Osteocyte (in vitro differentiated cells): ENCODE results near the gene PTGDR. TPM values are rescaled to one million over a fixed set of nuclear protein-coding genes. Genes with fewer than 3 reads are reported as not detected.

Source experiments
- DNase-seq: peaks from one replicate; pipeline ENCODE4 v3.0.0; 2021; ENCODE audit warnings: mixed read lengths; ENCODE audit not compliant: unreplicated experiment; ENCODE audit errors: extremely low spot score
- H3K27ac Mint-ChIP-seq: one replicate; pipeline ENCODE4 v1.8.0; 2021; ENCODE audit warnings: mild to moderate bottlenecking, mixed read lengths; ENCODE audit not compliant: unreplicated experiment
- H3K27me3 Mint-ChIP-seq: one replicate; pipeline ENCODE4 v1.8.0; 2021; ENCODE audit warnings: mixed read lengths; ENCODE audit not compliant: unreplicated experiment
- H3K36me3 Mint-ChIP-seq: one replicate; pipeline ENCODE4 v1.8.0; 2021; ENCODE audit warnings: mixed read lengths; ENCODE audit not compliant: unreplicated experiment
- H3K4me1 Mint-ChIP-seq: one replicate; pipeline ENCODE4 v1.8.0; 2021; ENCODE audit warnings: mixed read lengths; ENCODE audit not compliant: unreplicated experiment
- H3K4me3 Mint-ChIP-seq: one replicate; pipeline ENCODE4 v1.8.0; 2021; ENCODE audit warnings: mild to moderate bottlenecking, moderate library complexity, mixed read lengths; ENCODE audit not compliant: unreplicated experiment
- H3K9me3 Mint-ChIP-seq: one replicate; pipeline ENCODE4 v1.8.0; 2021; ENCODE audit warnings: mixed read lengths; ENCODE audit not compliant: unreplicated experiment
- total RNA-seq: library from RNA; stranded (reverse); gene quantifications from 2 replicates; pipeline ENCODE4 v1.2.1, GENCODE V29; 2021
- TF ChIP-seq, protein P1 (sequence below): fragments of 200-600 bp; sonication (generic); IDR thresholded peaks from 2 replicates; pipeline ENCODE4 v1.5.0; 2021; ENCODE audit warnings: antibody characterized with exemption, mild to moderate bottlenecking, moderate library complexity

PTGDR gene
- total RNA-seq, 1 donor from 2014 or later = not detected

DNA sequence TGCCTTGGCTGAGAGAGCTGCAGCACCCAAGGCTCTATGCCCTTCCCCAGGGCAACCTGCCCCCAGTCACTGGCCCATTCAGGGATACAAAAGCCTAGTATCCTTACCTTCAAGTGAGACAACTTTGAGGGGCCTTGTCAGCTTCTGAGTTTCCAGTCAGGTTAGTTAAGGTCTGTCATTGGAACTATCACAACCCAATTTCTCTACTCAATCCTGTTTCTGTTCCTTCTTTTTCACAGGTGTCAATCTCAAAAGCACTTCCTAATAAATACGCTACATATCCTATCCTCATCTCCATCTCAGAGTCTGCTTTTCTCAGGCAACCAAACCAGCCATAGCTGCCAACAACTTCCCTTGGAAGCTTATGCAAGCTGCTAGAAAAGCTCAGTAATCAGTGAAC, 4.9 kb upstream of the PTGDR start:
- H3K36me3 Mint-ChIP-seq = no peaks in the 10 kb centered on the region
- DNase-seq = no peak
- H3K4me1 Mint-ChIP-seq = peaks cover 22% of the 10 kb centered on the region
- H3K9me3 Mint-ChIP-seq = no peaks in the 10 kb centered on the region
- no peak overlapping the region for H3K27ac Mint-ChIP-seq
- TF ChIP-seq, protein P1, sequence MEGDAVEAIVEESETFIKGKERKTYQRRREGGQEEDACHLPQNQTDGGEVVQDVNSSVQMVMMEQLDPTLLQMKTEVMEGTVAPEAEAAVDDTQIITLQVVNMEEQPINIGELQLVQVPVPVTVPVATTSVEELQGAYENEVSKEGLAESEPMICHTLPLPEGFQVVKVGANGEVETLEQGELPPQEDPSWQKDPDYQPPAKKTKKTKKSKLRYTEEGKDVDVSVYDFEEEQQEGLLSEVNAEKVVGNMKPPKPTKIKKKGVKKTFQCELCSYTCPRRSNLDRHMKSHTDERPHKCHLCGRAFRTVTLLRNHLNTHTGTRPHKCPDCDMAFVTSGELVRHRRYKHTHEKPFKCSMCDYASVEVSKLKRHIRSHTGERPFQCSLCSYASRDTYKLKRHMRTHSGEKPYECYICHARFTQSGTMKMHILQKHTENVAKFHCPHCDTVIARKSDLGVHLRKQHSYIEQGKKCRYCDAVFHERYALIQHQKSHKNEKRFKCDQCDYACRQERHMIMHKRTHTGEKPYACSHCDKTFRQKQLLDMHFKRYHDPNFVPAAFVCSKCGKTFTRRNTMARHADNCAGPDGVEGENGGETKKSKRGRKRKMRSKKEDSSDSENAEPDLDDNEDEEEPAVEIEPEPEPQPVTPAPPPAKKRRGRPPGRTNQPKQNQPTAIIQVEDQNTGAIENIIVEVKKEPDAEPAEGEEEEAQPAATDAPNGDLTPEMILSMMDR = no peak
- H3K4me3 Mint-ChIP-seq = no peak overlapping the region
- H3K27me3 Mint-ChIP-seq = peaks cover 47% of the 10 kb centered on the region

GRCh38 chr14:52263190-52263589, 4.3 kb upstream of the PTGDR start:
- Mint-ChIP-seq H3K27me3 (peaks cover 51% of the 10 kb centered on the region), H3K4me3 (no peak overlapping the region), H3K27ac (no peak overlapping the region), H3K4me1 (peaks cover 27% of the 10 kb centered on the region), H3K9me3 (no peaks in the 10 kb centered on the region), H3K36me3 (no peaks in the 10 kb centered on the region)
- TF ChIP-seq, protein P1 = no peak
- no peak for DNase-seq

- TF ChIP-seq, protein P1 = no peak
- Mint-ChIP-seq H3K27ac (no peak overlapping the region), H3K36me3 (no peaks in the 10 kb centered on the region)
These were observed 2.2 kb upstream of the PTGDR start for GRCh38 chr14:52265253-52265652.

GRCh38 chr14:52266179-52266578, 1.3 kb upstream of the PTGDR start:
- Mint-ChIP-seq H3K4me1 (peaks cover 36% of the 10 kb centered on the region), H3K4me3 (no peak overlapping the region), H3K27me3 (peaks cover 45% of the 10 kb centered on the region), H3K36me3 (no peaks in the 10 kb centered on the region), H3K27ac (peak overlapping the region; percentile 54), H3K9me3 (no peaks in the 10 kb centered on the region)
- TF ChIP-seq, protein P1 = no peak
- no peak for DNase-seq

More at GRCh38 chr14:52265253-52265652, 2.2 kb upstream of the PTGDR start:
- no peak for DNase-seq
- Mint-ChIP-seq H3K27me3 (peaks cover 47% of the 10 kb centered on the region), H3K4me3 (no peak overlapping the region), H3K9me3 (no peaks in the 10 kb centered on the region), H3K4me1 (peaks cover 36% of the 10 kb centered on the region)

DNA sequence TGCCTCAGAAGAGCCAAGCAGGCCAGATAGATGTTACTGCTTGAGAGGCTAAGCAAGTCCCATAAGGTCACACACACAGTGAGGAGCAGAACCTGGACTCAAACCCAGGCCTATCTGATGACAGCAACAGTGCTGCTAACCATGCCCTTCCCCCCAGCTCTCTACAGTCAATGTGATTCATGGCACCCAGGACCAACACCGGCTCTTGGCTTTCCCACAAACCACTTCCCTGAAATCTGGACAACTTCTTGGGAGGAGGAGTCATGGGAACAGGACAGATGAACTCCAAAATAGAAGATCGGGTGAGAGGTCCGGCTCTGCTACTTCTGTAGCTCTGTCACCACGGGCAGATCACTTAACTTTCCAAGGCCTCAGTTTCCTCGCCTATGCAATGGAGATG, 716 bp upstream of the PTGDR start:
- DNase-seq = no peak
- Mint-ChIP-seq H3K36me3 (no peaks in the 10 kb centered on the region), H3K27me3 (peaks cover 49% of the 10 kb centered on the region), H3K4me3 (no peak overlapping the region), H3K27ac (peak overlapping the region; percentile 54), H3K4me1 (peaks cover 36% of the 10 kb centered on the region), H3K9me3 (no peaks in the 10 kb centered on the region)
- TF ChIP-seq, protein P1 = no peak
